Stimulated activated memory B cell treated with anti-CD40 and anti-IgM and Interleukin-4, amounts not matched to agents 10 μg/mL and 1 μg/mL and 100 μg/mL, for 72 hours (primary cell): Measurements from ENCODE around the gene DCC.

Source experiments
- ATAC-seq: fragments of 150-1000 bp; cut with Tn5 transposase; 2 replicates; pipeline ENCODE4 v1.10.0; 2021
- H3K27ac Mint-ChIP-seq: one replicate; pipeline ENCODE4 v1.8.0; 2022; ENCODE audit warnings: mild to moderate bottlenecking, mixed read lengths
- H3K27me3 Mint-ChIP-seq: one replicate; pipeline ENCODE4 v1.8.0; 2022; ENCODE audit warnings: mixed read lengths
- H3K36me3 Mint-ChIP-seq: one replicate; pipeline ENCODE4 v1.8.0; 2022; ENCODE audit warnings: mixed read lengths
- H3K4me1 Mint-ChIP-seq: one replicate; pipeline ENCODE4 v1.8.0; 2022; ENCODE audit warnings: mixed read lengths
- H3K4me3 Mint-ChIP-seq: one replicate; pipeline ENCODE4 v1.8.0; 2022; ENCODE audit warnings: mild to moderate bottlenecking, moderate library complexity, mixed read lengths
- H3K9me3 Mint-ChIP-seq: one replicate; pipeline ENCODE4 v1.8.0; 2022; ENCODE audit warnings: mixed read lengths

Gene DCC

GRCh38 chr18:52685316-52685715, 345.3 kb downstream of the DCC start:
- no peaks in the 10 kb centered on the region for H3K36me3 Mint-ChIP-seq
- H3K27me3 Mint-ChIP-seq: no peaks in the 10 kb centered on the region
- H3K9me3 Mint-ChIP-seq: peaks cover 7% of the 10 kb centered on the region
- no peaks in the 10 kb centered on the region for H3K4me1 Mint-ChIP-seq
- H3K4me3 Mint-ChIP-seq: no peak overlapping the region
- H3K27ac Mint-ChIP-seq: no peak overlapping the region
- ATAC-seq: no peak

- Mint-ChIP-seq H3K27me3 (no peaks in the 10 kb centered on the region), H3K4me3 (no peak overlapping the region), H3K9me3 (peaks cover under 1% of the 10 kb centered on the region), H3K27ac (no peak overlapping the region), H3K36me3 (no peaks in the 10 kb centered on the region), H3K4me1 (no peaks in the 10 kb centered on the region)
- ATAC-seq: no peak
These were observed 351.8 kb downstream of the DCC start for GRCh38 chr18:52691841-52692240.

DNA sequence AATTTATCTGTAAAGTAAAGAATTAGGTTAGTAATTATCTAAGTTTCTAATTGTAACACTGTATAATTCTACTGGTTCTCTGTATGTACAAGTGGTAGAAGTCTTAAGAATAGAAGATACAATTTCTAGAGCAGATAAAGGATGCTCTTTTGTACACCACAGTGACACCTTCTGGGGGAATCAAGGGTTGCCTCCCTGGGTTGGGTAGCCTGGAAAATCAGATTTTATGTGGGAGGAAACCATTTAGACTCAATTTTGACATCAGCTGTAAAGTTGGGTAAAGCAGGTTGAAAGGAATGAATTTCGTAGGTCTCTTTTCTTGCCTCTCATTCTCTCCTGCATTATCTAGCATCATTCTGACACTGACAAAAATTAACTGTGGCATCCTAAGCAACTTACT, 354.8 kb downstream of the DCC start:
- no peak for ATAC-seq
- Mint-ChIP-seq H3K9me3 (no peaks in the 10 kb centered on the region), H3K4me1 (no peaks in the 10 kb centered on the region), H3K27ac (no peak overlapping the region), H3K4me3 (no peak overlapping the region), H3K36me3 (no peaks in the 10 kb centered on the region), H3K27me3 (no peaks in the 10 kb centered on the region)

DNA sequence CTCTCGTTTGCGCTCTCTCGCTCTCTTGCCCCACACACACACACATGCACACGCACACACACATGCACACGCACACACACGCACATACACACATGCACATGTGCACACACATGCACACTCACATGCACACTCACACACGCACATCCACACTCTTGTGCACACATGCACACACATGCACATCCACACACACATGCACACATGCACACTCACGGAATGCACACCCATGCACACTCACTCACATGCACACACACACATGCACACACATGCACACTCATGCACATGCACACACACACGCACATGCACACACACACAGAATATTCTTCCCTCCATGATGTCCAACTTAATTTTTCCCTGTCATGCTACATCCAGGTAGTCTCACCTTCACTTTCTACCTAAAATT, 360.1 kb downstream of the DCC start:
- peaks cover 4% of the 10 kb centered on the region for H3K9me3 Mint-ChIP-seq
- H3K4me3 Mint-ChIP-seq: no peak overlapping the region
- H3K27ac Mint-ChIP-seq: no peak overlapping the region
- no peaks in the 10 kb centered on the region for H3K27me3 Mint-ChIP-seq
- H3K36me3 Mint-ChIP-seq: no peaks in the 10 kb centered on the region
- no peaks in the 10 kb centered on the region for H3K4me1 Mint-ChIP-seq
- no peak for ATAC-seq

DNA sequence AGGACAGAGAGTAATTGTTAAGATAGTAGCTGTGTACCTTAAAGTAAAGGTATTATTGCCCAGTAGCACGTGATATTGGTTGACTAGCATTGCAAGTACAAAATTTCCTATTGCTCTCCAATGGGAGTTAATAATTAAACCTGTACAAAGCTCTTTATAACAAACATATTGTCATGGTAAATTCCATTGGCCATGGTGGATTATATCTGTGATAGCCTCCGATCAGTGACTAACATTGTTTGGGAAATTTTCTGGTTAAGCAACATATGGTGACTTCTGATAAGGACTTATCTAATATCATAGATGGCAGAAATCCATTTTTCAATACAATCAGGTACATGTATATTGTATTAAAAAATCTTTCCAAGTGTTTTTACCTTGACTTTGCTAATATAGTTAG, 360.8 kb downstream of the DCC start:
- Mint-ChIP-seq H3K27me3 (no peaks in the 10 kb centered on the region), H3K36me3 (no peaks in the 10 kb centered on the region), H3K9me3 (peaks cover 4% of the 10 kb centered on the region), H3K4me3 (no peak overlapping the region), H3K27ac (no peak overlapping the region), H3K4me1 (no peaks in the 10 kb centered on the region)
- ATAC-seq: no peak

DNA sequence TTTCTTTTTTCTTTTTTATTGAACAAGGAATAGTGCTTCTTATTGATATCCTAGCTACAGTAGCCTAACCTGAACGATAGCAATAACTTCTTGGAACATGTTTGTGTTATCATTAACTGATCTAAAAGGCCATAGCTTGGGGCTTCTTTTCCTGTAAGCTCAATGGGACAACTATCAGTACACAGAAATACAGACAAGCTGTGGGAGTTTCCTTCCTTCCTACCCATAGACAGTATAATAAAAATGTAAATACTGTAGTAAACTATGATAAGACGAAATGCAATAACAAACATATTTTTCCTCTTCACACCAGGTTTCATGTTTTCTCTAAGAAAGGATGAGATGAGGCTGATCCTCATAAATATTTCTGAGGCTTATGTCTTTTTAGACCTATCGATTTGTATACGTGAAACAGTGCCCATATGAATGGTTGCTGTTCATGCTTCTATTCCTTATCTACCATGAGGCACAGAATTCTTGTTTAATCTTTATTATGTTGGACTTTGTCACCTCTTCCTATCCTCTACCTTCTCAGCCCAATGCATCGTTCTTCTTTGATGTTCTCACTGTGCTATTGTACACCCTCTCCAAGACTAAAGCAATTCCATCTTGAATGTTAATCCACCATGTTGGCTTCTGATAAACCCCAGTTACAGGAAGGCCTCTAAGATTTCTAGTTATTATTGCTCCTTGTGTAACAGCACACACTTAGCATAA, 361.4 kb downstream of the DCC start:
- H3K27me3 Mint-ChIP-seq: no peaks in the 10 kb centered on the region
- no peak for ATAC-seq
- peaks cover 4% of the 10 kb centered on the region for H3K9me3 Mint-ChIP-seq
- H3K36me3 Mint-ChIP-seq: no peaks in the 10 kb centered on the region
- H3K4me1 Mint-ChIP-seq: no peaks in the 10 kb centered on the region
- H3K4me3 Mint-ChIP-seq: no peak overlapping the region
- H3K27ac Mint-ChIP-seq: no peak overlapping the region

DNA sequence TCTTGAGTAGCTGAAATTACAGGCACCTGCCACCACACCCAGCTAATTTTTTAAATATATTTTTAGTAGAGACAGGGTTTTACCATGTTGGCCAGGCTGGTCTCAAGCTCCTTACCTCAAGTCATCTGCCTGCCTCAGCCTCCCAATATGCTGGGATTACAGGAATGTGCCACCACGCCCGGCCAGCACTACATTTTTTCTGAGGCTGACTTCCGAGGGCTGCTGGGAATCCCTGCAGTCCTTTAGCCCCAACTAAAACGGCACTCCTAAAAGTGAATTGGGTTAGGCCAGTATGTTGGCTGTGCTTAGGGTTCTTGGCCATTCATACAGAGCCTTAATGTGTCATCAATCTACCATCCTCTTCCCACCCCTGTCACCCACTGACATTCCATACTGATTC, 375.4 kb downstream of the DCC start:
- no peaks in the 10 kb centered on the region for H3K4me1 Mint-ChIP-seq
- no peak for ATAC-seq
- peaks cover 2% of the 10 kb centered on the region for H3K9me3 Mint-ChIP-seq
- H3K36me3 Mint-ChIP-seq: no peaks in the 10 kb centered on the region
- H3K27ac Mint-ChIP-seq: no peak overlapping the region
- no peaks in the 10 kb centered on the region for H3K27me3 Mint-ChIP-seq
- H3K4me3 Mint-ChIP-seq: no peak overlapping the region

DNA sequence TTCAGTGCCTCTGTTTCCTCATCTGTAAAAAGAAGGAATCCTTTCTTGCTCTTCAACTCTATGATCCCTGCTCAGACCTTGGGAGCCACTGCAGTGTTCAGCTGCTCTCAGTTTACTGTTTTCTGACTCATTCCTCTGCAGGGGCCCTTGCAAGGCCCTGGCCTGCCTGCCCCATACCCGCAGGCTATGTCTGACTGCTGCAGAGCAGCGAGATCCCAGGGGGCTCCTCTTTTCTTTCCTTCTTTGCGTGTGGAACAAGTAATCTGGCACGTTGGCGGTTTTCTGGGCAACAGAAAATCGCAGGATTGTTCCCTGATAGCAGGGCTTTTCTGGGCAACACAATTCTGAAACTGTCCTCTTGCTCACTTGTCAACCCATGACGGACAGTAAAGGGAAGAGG, 376.0 kb downstream of the DCC start:
- Mint-ChIP-seq H3K27ac (no peak overlapping the region), H3K36me3 (no peaks in the 10 kb centered on the region), H3K4me3 (no peak overlapping the region), H3K27me3 (no peaks in the 10 kb centered on the region), H3K9me3 (peaks cover 2% of the 10 kb centered on the region), H3K4me1 (no peaks in the 10 kb centered on the region)
- ATAC-seq: no peak

- Mint-ChIP-seq H3K9me3 (peaks cover 2% of the 10 kb centered on the region), H3K27me3 (no peaks in the 10 kb centered on the region), H3K27ac (no peak overlapping the region), H3K4me1 (no peaks in the 10 kb centered on the region), H3K4me3 (no peak overlapping the region), H3K36me3 (no peaks in the 10 kb centered on the region)
- ATAC-seq: no peak
These were observed 377.0 kb downstream of the DCC start for GRCh38 chr18:52716973-52717372.

- H3K36me3 Mint-ChIP-seq: no peaks in the 10 kb centered on the region
- H3K27ac Mint-ChIP-seq: no peak overlapping the region
- no peak overlapping the region for H3K4me3 Mint-ChIP-seq
- H3K9me3 Mint-ChIP-seq: peaks cover 6% of the 10 kb centered on the region
- H3K27me3 Mint-ChIP-seq: no peaks in the 10 kb centered on the region
- H3K4me1 Mint-ChIP-seq: no peaks in the 10 kb centered on the region
- no peak for ATAC-seq
These were observed 382.9 kb downstream of the DCC start for GRCh38 chr18:52722904-52723303.

DNA sequence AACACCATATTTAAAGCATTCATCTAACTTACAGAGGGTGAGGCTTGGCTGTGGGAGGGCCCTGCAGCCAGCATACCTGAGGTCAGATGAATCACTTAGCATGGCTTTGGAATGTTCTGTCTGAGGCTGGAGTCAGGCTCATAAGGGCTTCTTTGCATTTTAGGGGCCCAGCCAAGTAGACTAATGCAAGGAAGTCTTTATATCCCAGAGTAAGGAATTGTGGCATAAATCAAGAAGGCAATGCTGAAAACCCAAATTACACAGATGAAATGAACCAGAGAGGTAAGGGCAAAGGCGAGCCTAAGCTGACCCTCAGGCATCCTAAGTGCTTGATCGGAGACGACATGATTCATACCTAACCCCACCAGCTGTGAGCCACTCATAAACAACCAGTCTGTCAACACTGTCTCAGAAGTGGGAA, 383.6 kb downstream of the DCC start:
- Mint-ChIP-seq H3K4me1 (no peaks in the 10 kb centered on the region), H3K36me3 (no peaks in the 10 kb centered on the region), H3K27me3 (no peaks in the 10 kb centered on the region), H3K27ac (no peak overlapping the region), H3K4me3 (no peak overlapping the region), H3K9me3 (peaks cover 6% of the 10 kb centered on the region)
- ATAC-seq: no peak

DNA sequence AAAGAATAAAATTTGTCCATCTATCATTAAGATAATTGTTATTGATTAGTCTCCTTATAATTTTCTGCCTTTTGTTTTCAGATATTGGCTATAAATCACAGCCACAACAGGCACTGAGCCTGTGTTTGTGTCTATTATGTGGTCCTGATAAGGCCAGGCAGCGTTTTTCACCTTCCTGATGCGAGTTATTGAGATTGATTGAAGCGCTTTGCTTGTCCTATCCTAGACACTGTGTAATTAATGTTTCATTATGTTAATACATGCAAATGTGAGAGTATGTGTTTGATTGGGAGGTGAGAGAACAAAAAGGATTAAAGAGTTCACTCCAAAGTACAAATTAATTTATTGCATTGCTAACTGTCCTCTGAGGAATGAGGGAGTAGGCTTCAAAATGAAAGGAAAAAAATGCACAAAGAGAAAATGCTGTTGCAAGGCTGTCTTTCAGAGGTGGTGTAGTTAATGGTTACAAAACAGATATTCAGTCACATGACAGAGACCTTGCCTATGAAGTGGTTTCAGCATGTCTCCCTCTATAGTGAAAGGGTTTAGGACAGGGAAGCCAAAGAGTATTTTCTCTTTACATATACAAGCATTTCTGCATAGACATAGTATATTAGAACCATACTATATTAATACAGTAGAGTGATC, 391.1 kb downstream of the DCC start:
- Mint-ChIP-seq H3K4me1 (no peaks in the 10 kb centered on the region), H3K27me3 (no peaks in the 10 kb centered on the region), H3K36me3 (no peaks in the 10 kb centered on the region), H3K27ac (no peak overlapping the region), H3K9me3 (no peaks in the 10 kb centered on the region), H3K4me3 (no peak overlapping the region)
- ATAC-seq: no peak

- ATAC-seq: no peak
- Mint-ChIP-seq H3K27ac (no peak overlapping the region), H3K4me3 (no peak overlapping the region), H3K27me3 (no peaks in the 10 kb centered on the region), H3K9me3 (peaks cover 6% of the 10 kb centered on the region), H3K4me1 (no peaks in the 10 kb centered on the region), H3K36me3 (no peaks in the 10 kb centered on the region)
These were observed 398.9 kb downstream of the DCC start for GRCh38 chr18:52738946-52739345.

DNA sequence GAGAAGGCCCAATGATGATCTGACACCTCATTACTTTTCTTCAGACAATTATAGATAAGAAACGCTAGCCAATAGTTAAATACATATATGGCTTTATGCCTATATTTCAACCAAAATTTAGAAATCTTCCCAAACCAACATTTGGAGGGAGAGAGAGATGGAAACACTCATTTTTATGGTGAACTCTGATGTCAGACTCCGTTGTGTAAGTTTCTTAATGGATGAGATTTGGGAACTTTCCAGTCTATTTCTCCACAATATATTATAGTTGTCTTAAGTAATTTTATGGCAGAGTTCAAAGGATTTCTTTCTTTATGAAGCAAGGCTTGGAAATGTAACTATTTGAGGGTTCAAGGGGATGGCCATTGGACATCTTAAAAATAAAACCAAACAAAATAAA, 407.0 kb downstream of the DCC start:
- H3K4me3 Mint-ChIP-seq: no peak overlapping the region
- ATAC-seq: no peak
- H3K27me3 Mint-ChIP-seq: no peaks in the 10 kb centered on the region
- H3K36me3 Mint-ChIP-seq: no peaks in the 10 kb centered on the region
- peaks cover 4% of the 10 kb centered on the region for H3K9me3 Mint-ChIP-seq
- no peak overlapping the region for H3K27ac Mint-ChIP-seq
- no peaks in the 10 kb centered on the region for H3K4me1 Mint-ChIP-seq

GRCh38 chr18:52747869-52748268, 407.9 kb downstream of the DCC start:
- Mint-ChIP-seq H3K27me3 (no peaks in the 10 kb centered on the region), H3K4me3 (no peak overlapping the region), H3K4me1 (no peaks in the 10 kb centered on the region), H3K27ac (no peak overlapping the region), H3K36me3 (no peaks in the 10 kb centered on the region), H3K9me3 (peaks cover 7% of the 10 kb centered on the region)
- ATAC-seq: no peak

DNA sequence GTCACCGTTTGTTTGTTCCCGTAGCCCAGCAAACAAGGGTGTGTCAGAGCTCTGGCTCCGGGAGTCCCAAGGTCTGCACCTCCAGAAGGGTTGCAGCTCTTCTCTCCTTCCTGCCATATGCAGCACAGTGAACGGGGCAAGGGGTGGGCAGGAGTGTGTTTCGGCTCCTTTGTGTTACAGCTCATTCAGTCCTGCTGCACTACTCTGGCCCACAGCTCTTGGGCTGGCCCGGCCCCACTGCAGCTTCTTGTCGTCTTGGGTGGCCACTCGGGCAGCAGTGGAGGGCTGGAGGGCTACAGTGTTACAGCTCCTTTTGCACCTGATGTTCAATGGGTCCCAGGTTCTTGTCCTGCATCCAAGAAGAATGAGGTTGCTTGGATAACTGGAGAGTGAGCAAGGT, 408.3 kb downstream of the DCC start:
- H3K27ac Mint-ChIP-seq: no peak overlapping the region
- no peaks in the 10 kb centered on the region for H3K36me3 Mint-ChIP-seq
- H3K27me3 Mint-ChIP-seq: no peaks in the 10 kb centered on the region
- no peak for ATAC-seq
- no peak overlapping the region for H3K4me3 Mint-ChIP-seq
- no peaks in the 10 kb centered on the region for H3K4me1 Mint-ChIP-seq
- H3K9me3 Mint-ChIP-seq: peaks cover 7% of the 10 kb centered on the region
